Aorta (tissue), 5 donors: Measurements from ENCODE around the gene MICAL2. TPM values are rescaled to one million over a fixed set of nuclear protein-coding genes. Genes with fewer than 3 reads are reported as not detected.
A peak's percentile ranks its signal among the peaks of the same experiment; 100 is the strongest.

ENCODE experiments used
- ATAC-seq: fragments of 200-7000 bp; cut with Tn5 transposase; one replicate; pipeline ENCODE4 v1.9.1; 2022; ENCODE audit warnings: moderate library complexity; ENCODE audit not compliant: low FRiP score
- DNase-seq, 2 donors: peaks; one replicate each; pipeline ENCODE4 v3.0.0-alpha.2; 2020
- H3K27ac ChIP-seq, 2 donors: one replicate each; pipeline ENCODE4 v1.5.1; 2013; ENCODE audit warnings: low read length in 2 of 2, mild to moderate bottlenecking in 2 of 2, moderate library complexity in 2 of 2, control low read depth in 1 of 2, inconsistent platforms in 1 of 2, low read depth in 1 of 2
- H3K27me3 ChIP-seq, 2 donors: one replicate each; pipeline ENCODE4 v1.6.1; 2013; ENCODE audit warnings: control low read depth in 1 of 2, low read length in 1 of 2, mild to moderate bottlenecking in 1 of 2, moderate library complexity in 1 of 2; ENCODE audit not compliant: insufficient read depth in 2 of 2, control insufficient read depth in 1 of 2
- H3K36me3 ChIP-seq, 2 donors: one replicate each; pipeline ENCODE4 v1.6.1; 2013; ENCODE audit warnings: control low read depth in 1 of 2, low read length in 1 of 2, mild to moderate bottlenecking in 1 of 2; ENCODE audit not compliant: insufficient read depth in 2 of 2, control insufficient read depth in 1 of 2
- H3K4me1 ChIP-seq, 2 donors: one replicate each; pipeline ENCODE4 v1.6.1; 2013; ENCODE audit warnings: low read length in 2 of 2, control low read depth in 1 of 2, mild to moderate bottlenecking in 1 of 2, moderate library complexity in 1 of 2; ENCODE audit not compliant: insufficient read depth in 2 of 2, control insufficient read depth in 1 of 2
- H3K4me3 ChIP-seq, 2 donors: one replicate each; pipeline ENCODE4 v1.5.1; 2013; ENCODE audit warnings: low read length in 2 of 2, control low read depth in 1 of 2, mild to moderate bottlenecking in 1 of 2
- H3K9me3 ChIP-seq: one replicate; pipeline ENCODE4 v1.6.1; 2013; ENCODE audit warnings: mild to moderate bottlenecking, low read length; ENCODE audit not compliant: control insufficient read depth
- WGBS, 2 donors: extraction: QIAGEN DNeasy Blood & Tissue Kit; methylation state at CpG; one replicate each; pipeline ENCODE4 v1.1.7; 2013; 5-methylcytosine and 5-hydroxymethylcytosine counted together
- intact Hi-C, 2 donors: fragments of 100-400 bp; cut with DNase I; formaldehyde crosslinking; loops; one replicate each; pipeline versions ENCODE4 v1.14.2 to v1.15.0; 2022
- polyA plus RNA-seq, 2 donors: library from polyadenylated mRNA; stranded (reverse); fragments of 200-250 nt; gene quantifications; one replicate each; pipeline ENCODE4 v1.2.3, GENCODE V29; 2013
- total RNA-seq, 2 donors: library from RNA; stranded (reverse); fragmentation: NEBNext Ultra II Directional; extraction: Animal tissue kit (Norgen Biotek cat#: 25700); gene quantifications; one replicate each; pipeline ENCODE4 v1.2.1, GENCODE V29; 2021
- donor health status: healthy with polysubstance abuse.
- donor health status: Bipolar disorder and iron deficiency.
- donor health status: DM: no; HTN: no; CAD: no.
- donor health status: DM: no; HTN: no; CAD: no.
- donor health status: DM: yes; HTN: yes; CAD: no.

MICAL2 gene
- total and polyA plus RNA-seq, 4 donors = 87.7 to 605 (median 280) TPM

GRCh38 chr11:12169822-12170221 lies 59.4 kb downstream of the MICAL2 start:
- Histone ChIP-seq H3K36me3 (peaks cover 2 to 4% of the 10 kb centered on the region in 2 donors), H3K4me3 (no peak overlapping the region), H3K27me3 (no peaks in the 10 kb centered on the region), H3K9me3 (no peaks in the 10 kb centered on the region), H3K4me1 (peaks cover 0 to 6% of the 10 kb centered on the region in 2 donors), H3K27ac (peak overlapping the region; percentile 11 to 88)
- DNase-seq (no peak), ATAC-seq (no peak)
- intact Hi-C loops = no loop called here
- 38 to 54% methylated on average over 3 of the region's 3 CpGs for WGBS, 2 donors

GRCh38 chr11:12170501-12170900 lies 60.1 kb downstream of the MICAL2 start:
- peak overlapping the region; percentile 68 to 88 for H3K27ac ChIP-seq
- peaks cover 0 to 3% of the 10 kb centered on the region in 2 donors for H3K4me1 ChIP-seq
- DNase-seq (no peak), ATAC-seq (no peak)
- peaks cover 0 to 4% of the 10 kb centered on the region in 2 donors for H3K36me3 ChIP-seq
- no peak overlapping the region for H3K4me3 ChIP-seq
- WGBS, 2 donors = 20 to 35% methylated on average over 3 of the region's 3 CpGs
- H3K27me3 ChIP-seq = no peaks in the 10 kb centered on the region
- intact Hi-C loops = no loop called here
- no peaks in the 10 kb centered on the region for H3K9me3 ChIP-seq

- DNase-seq = peak in 1 of 2 donors; percentile 79
- ATAC-seq = peak; percentile 73
- 1 to 5% methylated on average over 5 of the region's 5 CpGs for WGBS, 2 donors
- Histone ChIP-seq H3K4me1 (peaks cover 0 to 3% of the 10 kb centered on the region in 2 donors), H3K27me3 (no peaks in the 10 kb centered on the region), H3K9me3 (no peaks in the 10 kb centered on the region), H3K36me3 (peaks cover 0 to 4% of the 10 kb centered on the region in 2 donors), H3K4me3 (no peak overlapping the region), H3K27ac (peak overlapping the region; percentile 69 to 88)
- intact Hi-C loops = no loop called here
Observed at GRCh38 chr11:12170984-12171383, 60.6 kb downstream of the MICAL2 start.

GRCh38 chr11:12171921-12172320 lies 61.5 kb downstream of the MICAL2 start:
- no peaks in the 10 kb centered on the region for H3K27me3 ChIP-seq
- H3K9me3 ChIP-seq = no peaks in the 10 kb centered on the region
- no peak for DNase-seq
- peak overlapping the region in 1 of 2 donors; percentile 87 for H3K27ac ChIP-seq
- H3K36me3 ChIP-seq = peaks cover 0 to 4% of the 10 kb centered on the region in 2 donors
- intact Hi-C loops = no loop called here
- no peak overlapping the region for H3K4me3 ChIP-seq
- no peak for ATAC-seq
- WGBS, 2 donors = 94 to 96% methylated on average over 3 of the region's 3 CpGs
- H3K4me1 ChIP-seq = peaks cover 0 to 3% of the 10 kb centered on the region in 2 donors

- no peaks in the 10 kb centered on the region for H3K27me3 ChIP-seq
- intact Hi-C loops = no loop called here
- H3K36me3 ChIP-seq = peaks cover 0 to 4% of the 10 kb centered on the region in 2 donors
- no peaks in the 10 kb centered on the region for H3K9me3 ChIP-seq
- ATAC-seq = no peak
- H3K27ac ChIP-seq = peak overlapping the region in 1 of 2 donors; percentile 87
- DNase-seq = no peak
- H3K4me3 ChIP-seq = no peak overlapping the region
- WGBS, 2 donors = 52 to 63% methylated on average over 3 of the region's 3 CpGs
- H3K4me1 ChIP-seq = peaks cover 0 to 3% of the 10 kb centered on the region in 2 donors
Observed at GRCh38 chr11:12172493-12173013, 62.2 kb downstream of the MICAL2 start.

- Histone ChIP-seq H3K4me3 (no peak overlapping the region), H3K36me3 (peaks cover 0 to 4% of the 10 kb centered on the region in 2 donors), H3K4me1 (peaks cover 0 to 3% of the 10 kb centered on the region in 2 donors), H3K27ac (peak overlapping the region; percentile 54 to 64), H3K9me3 (no peaks in the 10 kb centered on the region), H3K27me3 (no peaks in the 10 kb centered on the region)
- intact Hi-C loops = no loop called here
- WGBS, 2 donors = 26 to 32% methylated on average over 4 of the region's 4 CpGs
- ATAC-seq = no peak
- DNase-seq = no peak
Observed at GRCh38 chr11:12173111-12173510, 62.7 kb downstream of the MICAL2 start.

GRCh38 chr11:12174128-12174476 lies 63.7 kb downstream of the MICAL2 start:
- no peak overlapping the region for H3K4me3 ChIP-seq
- no peaks in the 10 kb centered on the region for H3K27me3 ChIP-seq
- no peaks in the 10 kb centered on the region for H3K9me3 ChIP-seq
- no peak overlapping the region for H3K27ac ChIP-seq
- WGBS, 2 donors = 7 to 29% methylated on average over 1 of the region's 1 CpG
- peaks cover 0 to 3% of the 10 kb centered on the region in 2 donors for H3K4me1 ChIP-seq
- no peak for ATAC-seq
- intact Hi-C loops = no loop called here
- no peak for DNase-seq
- H3K36me3 ChIP-seq = peaks cover 0 to 4% of the 10 kb centered on the region in 2 donors

GRCh38 chr11:12174477-12175143 lies 64.2 kb downstream of the MICAL2 start:
- intact Hi-C loops = no loop called here
- no peaks in the 10 kb centered on the region for H3K9me3 ChIP-seq
- peak overlapping the region in 1 of 2 donors; percentile 30 for H3K27ac ChIP-seq
- no peak overlapping the region for H3K4me3 ChIP-seq
- H3K36me3 ChIP-seq = peaks cover 0 to 4% of the 10 kb centered on the region in 2 donors
- no peaks in the 10 kb centered on the region for H3K27me3 ChIP-seq
- ATAC-seq = no peak
- H3K4me1 ChIP-seq = peaks cover 0 to 5% of the 10 kb centered on the region in 2 donors
- DNase-seq = no peak
- 60 to 68% methylated on average over 3 of the region's 3 CpGs for WGBS, 2 donors

- ATAC-seq (no peak), DNase-seq (no peak)
- Histone ChIP-seq H3K4me1 (peaks cover 3 to 6% of the 10 kb centered on the region in 2 donors), H3K4me3 (no peak overlapping the region), H3K9me3 (no peaks in the 10 kb centered on the region), H3K27me3 (no peaks in the 10 kb centered on the region), H3K36me3 (peaks cover 0 to 4% of the 10 kb centered on the region in 2 donors), H3K27ac (peak overlapping the region; percentile 18 to 88)
- intact Hi-C loops = no loop called here
- WGBS, 2 donors = 16 to 45% methylated on average over 4 of the region's 4 CpGs
Observed at GRCh38 chr11:12175694-12176241, 65.4 kb downstream of the MICAL2 start.
